ENCODE measurements around the gene IL20RA.
"Not testable (repeated sequence)": the region's sequence is repeated elsewhere in the genome, so short reads cannot be mapped to it uniquely, and the experiment has no call there.

Gene IL20RA

GRCh38 chr6:137006056-137006455 is 38.7 kb downstream of the IL20RA start:
- no peak for DNase-seq (ENCODE audit: low read depth)

- no peak for DNase-seq (ENCODE audit: low read depth)
Measured at GRCh38 chr6:137005073-137005472, 39.7 kb downstream of the IL20RA start.

GRCh38 chr6:137002505-137002904 is 42.3 kb downstream of the IL20RA start:
- no peak for DNase-seq (ENCODE audit: low read depth)

GRCh38 chr6:137001977-137002302 is 42.8 kb downstream of the IL20RA start:
- DNase-seq (ENCODE audit: low read depth) = no peak

- DNase-seq (ENCODE audit: low read depth) = no peak
Measured at GRCh38 chr6:137001299-137001976, 43.3 kb downstream of the IL20RA start.

- DNase-seq (ENCODE audit: low read depth) = no peak
Measured at GRCh38 chr6:137000825-137001224, 43.9 kb downstream of the IL20RA start.

- no peak for DNase-seq (ENCODE audit: low read depth)
Measured at GRCh38 chr6:136995521-136995920, 49.2 kb downstream of the IL20RA start.

GRCh38 chr6:136994782-136995181 is 50.0 kb downstream of the IL20RA start:
- DNase-seq (ENCODE audit: low read depth) = no peak

- DNase-seq (ENCODE audit: low read depth) = no peak
Measured at GRCh38 chr6:136992113-136992512, 52.7 kb downstream of the IL20RA start.

GRCh38 chr6:136991646-136992045 is 53.1 kb downstream of the IL20RA start:
- DNase-seq (ENCODE audit: low read depth) = no peak

- no peak for DNase-seq (ENCODE audit: low read depth)
Measured at GRCh38 chr6:136990754-136991153, 54.0 kb downstream of the IL20RA start.

- DNase-seq (ENCODE audit: low read depth) = no peak
Measured at GRCh38 chr6:136990242-136990578, 54.6 kb downstream of the IL20RA start.

- DNase-seq (ENCODE audit: low read depth) = no peak
Measured at GRCh38 chr6:136989571-136990241, 55.1 kb downstream of the IL20RA start.

- DNase-seq (ENCODE audit: low read depth) = no peak
Measured at GRCh38 chr6:136987526-136987925, 57.2 kb downstream of the IL20RA start.

GRCh38 chr6:136985502-136985901 is 59.3 kb downstream of the IL20RA start:
- DNase-seq (ENCODE audit: low read depth) = no peak

GRCh38 chr6:136984578-136984977 is 60.2 kb downstream of the IL20RA start:
- no peak for DNase-seq (ENCODE audit: low read depth)

- DNase-seq (ENCODE audit: low read depth) = no peak
Measured at GRCh38 chr6:136983687-136984086, 61.1 kb downstream of the IL20RA start.

GRCh38 chr6:136982928-136983327 is 61.8 kb downstream of the IL20RA start:
- DNase-seq (ENCODE audit: low read depth) = no peak

- DNase-seq (ENCODE audit: low read depth) = no peak
Measured at GRCh38 chr6:136980070-136980469, 64.7 kb downstream of the IL20RA start.

GRCh38 chr6:136979206-136979605 is 65.6 kb downstream of the IL20RA start:
- DNase-seq (ENCODE audit: low read depth) = no peak

- DNase-seq (ENCODE audit: low read depth) = no peak
Measured at GRCh38 chr6:136977075-136977474, 67.7 kb downstream of the IL20RA start.

- DNase-seq (ENCODE audit: low read depth) = no peak
Measured at GRCh38 chr6:136975089-136975715, 69.6 kb downstream of the IL20RA start.

GRCh38 chr6:136973781-136974180 is 71.0 kb downstream of the IL20RA start:
- DNase-seq (ENCODE audit: low read depth) = not testable (repeated sequence)

GRCh38 chr6:136971609-136972008 is 73.2 kb downstream of the IL20RA start:
- no peak for DNase-seq (ENCODE audit: low read depth)

Data from activated T-helper 1 cell treated with Interleukin-2 at 50 U/mL for 16 hours (primary cell).